Skin of body (tissue), 2 donors: ENCODE measurements around the gene ARHGEF6. TPM values are rescaled to one million over a fixed set of nuclear protein-coding genes. Genes with fewer than 3 reads are reported as not detected.
"Not testable (repeated sequence)": the region's sequence is repeated elsewhere in the genome, so short reads cannot be mapped to it uniquely, and the experiment has no call there.

Source experiments
- DNase-seq: peaks from one replicate; lab custom pipeline; 2025; lab: John Stamatoyannopoulos, UW
- total RNA-seq: library from RNA; depleted of rRNA; stranded (reverse); fragments of >200 nt; gene quantifications from one replicate; pipeline ENCODE4 v1.2.3, GENCODE V29; 2014

The ARHGEF6 gene
- total RNA-seq, 1 donor from 2014 or later: 18.6 TPM

GRCh38 chrX:136784231-136784630, 3.5 kb upstream of the ARHGEF6 start:
- DNase-seq: no peak

DNA sequence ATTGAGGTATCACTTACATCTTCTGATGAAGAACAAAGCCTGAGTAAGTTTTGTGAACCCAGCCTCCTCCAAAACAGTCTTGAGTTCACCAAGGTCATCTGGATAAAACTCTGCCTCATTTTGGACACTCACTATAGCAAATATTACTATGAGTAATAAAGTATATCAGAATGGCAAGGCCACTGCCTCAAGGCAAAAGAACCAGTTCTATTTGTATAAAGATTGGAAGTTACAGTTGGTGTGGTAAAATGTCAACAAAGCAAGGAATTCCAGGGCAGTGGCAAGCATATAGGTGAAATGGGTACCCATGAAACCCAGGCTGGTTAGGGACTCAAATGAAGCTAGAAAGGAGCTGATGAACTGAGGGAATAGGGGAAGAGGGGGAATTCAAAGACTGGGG, 2.4 kb upstream of the ARHGEF6 start:
- no peak for DNase-seq

GRCh38 chrX:136781180-136781797, 557 bp upstream of the ARHGEF6 start:
- DNase-seq: no peak

DNA sequence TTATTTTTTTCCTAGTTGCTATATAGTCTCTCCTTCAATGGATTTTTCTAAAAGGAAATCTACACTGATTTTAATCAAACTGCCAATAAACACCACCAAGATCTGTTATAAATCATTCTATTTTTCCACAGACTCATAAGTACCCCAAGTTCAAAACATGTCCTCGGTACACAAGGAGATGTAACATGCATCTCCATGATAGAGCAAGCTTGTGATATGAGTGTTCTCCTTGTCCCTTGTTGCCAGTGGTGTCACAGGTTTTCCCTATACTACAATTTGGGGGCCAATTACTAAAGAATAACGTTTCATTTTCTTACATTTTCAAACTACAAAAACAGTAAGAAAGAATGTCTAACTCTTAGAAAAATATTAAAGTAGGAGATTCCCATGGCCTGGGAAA, 491 bp downstream of the ARHGEF6 start:
- DNase-seq: no peak

DNA sequence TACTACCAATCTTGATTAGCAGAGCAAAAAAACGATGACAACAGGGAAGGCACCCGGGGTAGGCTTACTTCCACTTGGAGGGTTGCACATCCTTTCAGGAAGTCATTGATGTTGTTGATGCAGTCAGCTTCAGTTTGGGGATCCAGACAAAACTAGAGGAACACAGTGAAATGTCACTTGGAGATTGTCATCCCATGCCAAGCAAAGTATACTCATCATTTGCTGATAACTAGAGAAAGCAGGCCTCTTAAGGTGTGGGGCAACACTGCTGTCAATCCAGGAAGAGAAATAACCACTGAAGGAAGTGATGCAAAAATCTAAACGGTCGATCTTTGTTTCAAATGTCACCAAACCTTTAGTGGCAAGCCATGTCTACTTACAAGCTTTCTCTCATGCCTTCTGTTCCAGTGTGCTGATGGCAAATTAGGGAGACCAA, 1.4 kb downstream of the ARHGEF6 start:
- no peak for DNase-seq

DNA sequence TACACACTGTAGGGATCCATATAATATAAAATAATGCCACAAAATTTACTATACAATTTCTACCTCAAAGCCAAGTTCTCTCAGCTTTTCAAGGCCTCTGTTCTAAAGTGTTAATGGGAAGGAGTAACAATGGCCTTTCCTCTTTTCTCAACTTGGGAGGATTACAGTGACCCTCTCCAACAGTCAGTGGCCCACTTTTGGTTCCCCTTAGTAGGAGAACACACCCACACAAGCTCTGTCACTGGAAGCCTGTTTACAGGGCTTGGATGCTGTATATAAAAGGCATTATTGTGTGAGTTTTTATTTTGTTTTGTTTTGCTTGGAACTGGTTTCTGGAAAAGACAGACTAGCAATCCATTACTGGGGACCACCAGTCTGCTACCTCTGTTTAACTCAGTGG, 1.8 kb downstream of the ARHGEF6 start:
- DNase-seq: no peak

GRCh38 chrX:136778020-136778419, 2.7 kb downstream of the ARHGEF6 start:
- DNase-seq: no peak

DNA sequence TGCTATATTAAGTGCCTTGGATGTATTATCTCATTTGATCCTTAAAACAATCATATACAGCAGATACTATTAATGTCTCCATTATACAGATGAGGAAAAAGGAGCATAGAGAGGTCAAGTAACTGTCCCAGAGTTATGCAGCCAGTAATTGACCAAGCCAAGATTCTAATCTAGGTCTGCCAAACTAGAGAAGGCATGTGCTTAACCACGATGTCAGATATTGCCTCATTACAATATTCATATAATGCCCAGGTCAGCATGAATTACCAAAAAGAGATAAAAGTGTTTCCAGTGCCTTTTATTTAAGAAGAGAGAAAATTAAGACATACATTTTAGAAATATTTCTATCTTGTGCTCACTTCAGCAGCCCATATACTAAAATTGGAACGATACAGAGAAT, 7.1 kb downstream of the ARHGEF6 start:
- no peak for DNase-seq

GRCh38 chrX:136771869-136772268, 8.9 kb downstream of the ARHGEF6 start:
- not testable (repeated sequence) for DNase-seq

- no peak for DNase-seq
Observed at GRCh38 chrX:136768469-136769084, 12.2 kb downstream of the ARHGEF6 start.

GRCh38 chrX:136767104-136767941, 13.4 kb downstream of the ARHGEF6 start:
- no peak for DNase-seq

GRCh38 chrX:136766785-136767103, 14.0 kb downstream of the ARHGEF6 start:
- no peak for DNase-seq

- no peak for DNase-seq
Observed at GRCh38 chrX:136765821-136766356, 14.8 kb downstream of the ARHGEF6 start.

DNA sequence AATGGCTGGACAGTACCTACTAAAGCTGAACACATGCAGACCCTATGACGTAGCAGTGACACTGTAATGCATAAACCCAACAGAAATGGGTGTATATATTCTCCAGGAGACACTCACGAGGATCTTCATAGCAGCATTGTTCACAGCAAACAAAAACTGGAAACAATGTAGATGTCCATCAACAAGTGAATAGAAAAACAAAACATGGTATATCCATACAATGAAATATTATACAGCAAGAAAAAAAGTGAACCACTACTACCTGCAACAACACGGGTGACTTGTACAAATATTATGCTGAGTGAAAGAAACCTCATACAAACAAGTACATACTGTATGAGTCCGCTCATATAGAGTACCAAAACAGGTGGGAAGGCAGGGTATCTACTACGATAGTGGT, 16.5 kb downstream of the ARHGEF6 start:
- no peak for DNase-seq

GRCh38 chrX:136762820-136763452, 17.8 kb downstream of the ARHGEF6 start:
- no peak for DNase-seq

- DNase-seq: no peak
Observed at GRCh38 chrX:136761421-136761820, 19.3 kb downstream of the ARHGEF6 start.

- DNase-seq: no peak
Observed at GRCh38 chrX:136759968-136760367, 20.8 kb downstream of the ARHGEF6 start.

- no peak for DNase-seq
Observed at GRCh38 chrX:136755411-136755810, 25.3 kb downstream of the ARHGEF6 start.

GRCh38 chrX:136754651-136755050, 26.1 kb downstream of the ARHGEF6 start:
- DNase-seq: peak; percentile 22

DNA sequence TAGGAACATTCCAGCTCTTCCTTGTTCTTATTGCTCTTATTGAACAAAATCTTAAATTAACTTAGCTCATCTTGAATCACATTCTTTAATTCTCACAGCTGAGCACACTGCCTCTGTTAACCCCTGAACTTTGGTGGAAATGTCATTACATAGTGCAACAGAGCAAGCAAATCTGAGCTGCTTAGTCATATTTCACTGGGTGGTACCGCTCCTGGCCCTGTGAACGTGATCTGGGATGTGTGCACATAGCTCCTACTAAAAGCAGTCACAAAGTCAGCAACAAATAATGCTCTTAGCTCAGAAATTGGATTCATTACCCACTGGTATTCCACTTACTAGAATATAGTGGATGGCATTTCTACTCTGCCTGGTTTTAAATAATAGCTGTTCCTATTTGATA, 27.9 kb downstream of the ARHGEF6 start:
- DNase-seq: no peak

GRCh38 chrX:136752346-136752745, 28.4 kb downstream of the ARHGEF6 start:
- DNase-seq: no peak

GRCh38 chrX:136750364-136750763, 30.4 kb downstream of the ARHGEF6 start:
- DNase-seq: no peak
